ENCODE data around the gene INTS15. TPM values are rescaled to one million over a fixed set of nuclear protein-coding genes. Genes with fewer than 3 reads are reported as not detected.

The INTS15 gene
- total and polyA plus RNA-seq, 2 donors from 2014 or later: 16.9 to 26.7 TPM

GRCh38 chr7:6559896-6560295, 29.9 kb upstream of the INTS15 start:
- H3K27me3 ChIP-seq (ENCODE audit: control insufficient read depth, insufficient read depth, low read length): no peaks in the 10 kb centered on the region
- DNase-seq: no peak
- intact Hi-C loops (cut with DNase I): no loop called here
- H3K36me3 ChIP-seq (ENCODE audit: control insufficient read depth in 2 of 3, insufficient read depth in 3 of 3, low read length in 3 of 3): no peaks in the 10 kb centered on the region
- H3K4me1 ChIP-seq (ENCODE audit: control insufficient read depth in 2 of 3, insufficient read depth in 2 of 3, low read depth in 1 of 3, low read length in 3 of 3): no peaks in the 10 kb centered on the region
- FAIRE-seq: no peak
- H3K4me3 ChIP-seq (ENCODE audit: low read length in 3 of 3): no peak overlapping the region
- H3K9me3 ChIP-seq (ENCODE audit: control insufficient read depth in 2 of 3, insufficient read depth in 1 of 3, low read length in 3 of 3): no peaks in the 10 kb centered on the region
- H3K27ac ChIP-seq (ENCODE audit: low read depth in 2 of 2, low read length in 2 of 2): no peak overlapping the region
- H3K9ac ChIP-seq (ENCODE audit: low read length in 3 of 3): no peak overlapping the region
- TF ChIP-seq CTCF (IDR thresholded peaks at IDR 0.05; ENCODE audit: borderline replicate concordance, extremely low read depth, insufficient read depth): no peak

- H3K27ac ChIP-seq (ENCODE audit: low read depth in 2 of 2, low read length in 2 of 2): no peak overlapping the region
- no peaks in the 10 kb centered on the region for H3K27me3 ChIP-seq (ENCODE audit: control insufficient read depth, insufficient read depth, low read length)
- intact Hi-C loops (cut with DNase I): no loop called here
- no peak for DNase-seq
- no peak for FAIRE-seq
- no peak overlapping the region for H3K9ac ChIP-seq (ENCODE audit: low read length in 3 of 3)
- TF ChIP-seq CTCF (IDR thresholded peaks at IDR 0.05; ENCODE audit: borderline replicate concordance, extremely low read depth, insufficient read depth): no peak
- H3K4me3 ChIP-seq (ENCODE audit: low read length in 3 of 3): no peak overlapping the region
- H3K4me1 ChIP-seq (ENCODE audit: control insufficient read depth in 2 of 3, insufficient read depth in 2 of 3, low read depth in 1 of 3, low read length in 3 of 3): no peaks in the 10 kb centered on the region
- H3K36me3 ChIP-seq (ENCODE audit: control insufficient read depth in 2 of 3, insufficient read depth in 3 of 3, low read length in 3 of 3): no peaks in the 10 kb centered on the region
- H3K9me3 ChIP-seq (ENCODE audit: control insufficient read depth in 2 of 3, insufficient read depth in 1 of 3, low read length in 3 of 3): no peaks in the 10 kb centered on the region
Measured at GRCh38 chr7:6562106-6562505, 27.7 kb upstream of the INTS15 start.

- FAIRE-seq: no peak
- no peaks in the 10 kb centered on the region for H3K36me3 ChIP-seq (ENCODE audit: control insufficient read depth in 2 of 3, insufficient read depth in 3 of 3, low read length in 3 of 3)
- no peak for TF ChIP-seq CTCF (IDR thresholded peaks at IDR 0.05; ENCODE audit: borderline replicate concordance, extremely low read depth, insufficient read depth)
- H3K9ac ChIP-seq (ENCODE audit: low read length in 3 of 3): no peak overlapping the region
- H3K9me3 ChIP-seq (ENCODE audit: control insufficient read depth in 2 of 3, insufficient read depth in 1 of 3, low read length in 3 of 3): no peaks in the 10 kb centered on the region
- H3K27ac ChIP-seq (ENCODE audit: low read depth in 2 of 2, low read length in 2 of 2): no peak overlapping the region
- H3K4me3 ChIP-seq (ENCODE audit: low read length in 3 of 3): no peak overlapping the region
- H3K4me1 ChIP-seq (ENCODE audit: control insufficient read depth in 2 of 3, insufficient read depth in 2 of 3, low read depth in 1 of 3, low read length in 3 of 3): no peaks in the 10 kb centered on the region
- intact Hi-C loops (cut with DNase I): no loop called here
- H3K27me3 ChIP-seq (ENCODE audit: control insufficient read depth, insufficient read depth, low read length): no peaks in the 10 kb centered on the region
- DNase-seq: no peak
Measured at GRCh38 chr7:6563936-6564770, 25.7 kb upstream of the INTS15 start.
